Ureter (tissue), 1 donor: ENCODE data around the gene RUSF1. TPM values are rescaled to one million over a fixed set of nuclear protein-coding genes. Genes with fewer than 3 reads are reported as not detected.
"Not testable (repeated sequence)": the region's sequence is repeated elsewhere in the genome, so short reads cannot be mapped to it uniquely, and the experiment has no call there.

Experiments
- DNase-seq: peaks from one replicate; pipeline ENCODE4 v3.0.0-alpha.2; 2020; ENCODE audit warnings: low spot score
- total RNA-seq: library from RNA; stranded (reverse); gene quantifications from one replicate; pipeline ENCODE4 v1.2.4, GENCODE V29; 2023
- donor health status: DM: yes; HTN: yes; CAD: no.

The RUSF1 gene
- 85.6 TPM for total RNA-seq

GRCh38 chr16:31507929-31508705, at the start of gene RUSF1:
TSS of gene RUSF1 (minus strand) at chr16:31508391. CDS start at chr16:31508373, 18 bp downstream.
- peak; percentile 91 for DNase-seq

GRCh38 chr16:31542763-31543162, 34.6 kb upstream of the RUSF1 start:
- no peak for DNase-seq

- DNase-seq: not testable (repeated sequence)
Measured at GRCh38 chr16:31539762-31540161, 31.6 kb upstream of the RUSF1 start.

GRCh38 chr16:31538243-31538598, 30.0 kb upstream of the RUSF1 start:
- not testable (repeated sequence) for DNase-seq

- DNase-seq: no peak
Measured at GRCh38 chr16:31537362-31538242, 29.4 kb upstream of the RUSF1 start.

- DNase-seq: no peak
Measured at GRCh38 chr16:31536804-31537361, 28.7 kb upstream of the RUSF1 start.

GRCh38 chr16:31535737-31536136, 27.5 kb upstream of the RUSF1 start:
- no peak for DNase-seq

GRCh38 chr16:31532896-31533295, 24.7 kb upstream of the RUSF1 start:
- DNase-seq: no peak

GRCh38 chr16:31532120-31532519, 23.9 kb upstream of the RUSF1 start:
- no peak for DNase-seq

- DNase-seq: no peak
Measured at GRCh38 chr16:31531096-31531495, 22.9 kb upstream of the RUSF1 start.

- DNase-seq: no peak
Measured at GRCh38 chr16:31530405-31530804, 22.2 kb upstream of the RUSF1 start.

- DNase-seq: no peak
Measured at GRCh38 chr16:31529937-31530312, 21.7 kb upstream of the RUSF1 start.

GRCh38 chr16:31529108-31529936, 21.1 kb upstream of the RUSF1 start:
- DNase-seq: no peak

- DNase-seq: no peak
Measured at GRCh38 chr16:31528523-31529107, 20.4 kb upstream of the RUSF1 start.

- DNase-seq: no peak
Measured at GRCh38 chr16:31527734-31528274, 19.6 kb upstream of the RUSF1 start, which contains the start of gene AHSP. TSS of gene AHSP (plus strand) at chr16:31527900. CDS start at chr16:31528140, 240 bp downstream.

- no peak for DNase-seq
Measured at GRCh38 chr16:31525113-31525512, 16.9 kb upstream of the RUSF1 start.

- not testable (repeated sequence) for DNase-seq
Measured at GRCh38 chr16:31523768-31524167, 15.6 kb upstream of the RUSF1 start.

GRCh38 chr16:31522071-31522470, 13.9 kb upstream of the RUSF1 start:
- DNase-seq: no peak

- no peak for DNase-seq
Measured at GRCh38 chr16:31521368-31521767, 13.2 kb upstream of the RUSF1 start.

- no peak for DNase-seq
Measured at GRCh38 chr16:31519759-31520431, 11.7 kb upstream of the RUSF1 start.
